ENCODE measurements around the gene SBF1.

Gene SBF1

GRCh38 chr22:50432131-50432876 is 42.5 kb downstream of the SBF1 start:
- H3K9ac ChIP-seq (ENCODE audit: low read length), result no peak overlapping the region
- DNase-seq, result no peak
- H3K9me3 ChIP-seq (ENCODE audit: insufficient read depth, low read depth, low read length), result peaks cover 1% of the 10 kb centered on the region
- H2BK120ac ChIP-seq (ENCODE audit: insufficient read depth, low read length, poor library complexity), result no peak overlapping the region
- H3K4me2 ChIP-seq (ENCODE audit: low read length), result no peak overlapping the region
- H3K36me3 ChIP-seq (ENCODE audit: control insufficient read depth in 1 of 2, insufficient read depth in 2 of 2, low read length in 2 of 2), result peaks cover 56% of the 10 kb centered on the region in 2 experiments
- no peaks in the 10 kb centered on the region for H3K27me3 ChIP-seq (ENCODE audit: insufficient read depth, low read length)
- WGBS (ENCODE audit: extremely low coverage, insufficient coverage, insufficient read length), result no CpG with 5 or more reads among the region's 35 CpGs
- H3K4me1 ChIP-seq (ENCODE audit: control insufficient read depth in 1 of 2, insufficient read depth in 2 of 2, low read length in 2 of 2), result no peaks in the 10 kb centered on the region
- no peak overlapping the region for H3K18ac ChIP-seq (ENCODE audit: low read length)
- no peak overlapping the region for H3K4me3 ChIP-seq (ENCODE audit: low read depth, low read length)
- no peak overlapping the region for H3K27ac ChIP-seq (ENCODE audit: low read depth, low read length)
- no peak overlapping the region for H4K91ac ChIP-seq (ENCODE audit: low read depth, low read length)
- H2BK12ac ChIP-seq (ENCODE audit: low read length), result no peak overlapping the region
- no peak overlapping the region for H3K4ac ChIP-seq (ENCODE audit: low read depth, low read length)
- no peak overlapping the region for H3K23ac ChIP-seq (ENCODE audit: low read length)
- H2BK5ac ChIP-seq (ENCODE audit: low read depth, low read length, poor library complexity), result no peak overlapping the region
- H4K12ac ChIP-seq (ENCODE audit: low read depth, low read length), result no peak overlapping the region
- H2AFZ ChIP-seq (ENCODE audit: insufficient read depth, low read length, poor library complexity), result no peak overlapping the region
- H4K8ac ChIP-seq (ENCODE audit: low read depth, low read length), result no peak overlapping the region
- no peaks in the 10 kb centered on the region for H3K79me1 ChIP-seq (ENCODE audit: low read length)
- H2AK5ac ChIP-seq (ENCODE audit: low read length), result no peak overlapping the region
- no peaks in the 10 kb centered on the region for H3K79me2 ChIP-seq (ENCODE audit: control insufficient read depth, insufficient read depth, low read length, poor library complexity)
- H3K14ac ChIP-seq (ENCODE audit: low read length), result no peak overlapping the region

GRCh38 chr22:50425179-50425916 is 49.5 kb downstream of the SBF1 start:
- no peak overlapping the region for H3K4ac ChIP-seq (ENCODE audit: low read depth, low read length)
- H3K18ac ChIP-seq (ENCODE audit: low read length), result no peak overlapping the region
- H4K91ac ChIP-seq (ENCODE audit: low read depth, low read length), result no peak overlapping the region
- H3K27ac ChIP-seq (ENCODE audit: low read depth, low read length), result no peak overlapping the region
- no peak overlapping the region for H4K8ac ChIP-seq (ENCODE audit: low read depth, low read length)
- H3K23ac ChIP-seq (ENCODE audit: low read length), result no peak overlapping the region
- no peak overlapping the region for H3K4me2 ChIP-seq (ENCODE audit: low read length)
- no peak overlapping the region for H3K4me3 ChIP-seq (ENCODE audit: low read depth, low read length)
- no peak overlapping the region for H2BK5ac ChIP-seq (ENCODE audit: low read depth, low read length, poor library complexity)
- peaks cover 6% of the 10 kb centered on the region for H3K9me3 ChIP-seq (ENCODE audit: insufficient read depth, low read depth, low read length)
- H3K36me3 ChIP-seq (ENCODE audit: control insufficient read depth in 1 of 2, insufficient read depth in 2 of 2, low read length in 2 of 2), result peaks cover 38 to 47% of the 10 kb centered on the region in 2 experiments
- no peak for DNase-seq
- H2AK5ac ChIP-seq (ENCODE audit: low read length), result no peak overlapping the region
- H2AFZ ChIP-seq (ENCODE audit: insufficient read depth, low read length, poor library complexity), result no peak overlapping the region
- no peak overlapping the region for H2BK120ac ChIP-seq (ENCODE audit: insufficient read depth, low read length, poor library complexity)
- no peak overlapping the region for H2BK12ac ChIP-seq (ENCODE audit: low read length)
- no peak overlapping the region for H3K9ac ChIP-seq (ENCODE audit: low read length)
- no peak overlapping the region for H4K12ac ChIP-seq (ENCODE audit: low read depth, low read length)
- H3K79me1 ChIP-seq (ENCODE audit: low read length), result no peaks in the 10 kb centered on the region
- no peaks in the 10 kb centered on the region for H3K27me3 ChIP-seq (ENCODE audit: insufficient read depth, low read length)
- WGBS (ENCODE audit: extremely low coverage, insufficient coverage, insufficient read length), result no CpG with 5 or more reads among the region's 12 CpGs
- H3K14ac ChIP-seq (ENCODE audit: low read length), result no peak overlapping the region
- H3K79me2 ChIP-seq (ENCODE audit: control insufficient read depth, insufficient read depth, low read length, poor library complexity), result no peaks in the 10 kb centered on the region
- H3K4me1 ChIP-seq (ENCODE audit: control insufficient read depth in 1 of 2, insufficient read depth in 2 of 2, low read length in 2 of 2), result no peaks in the 10 kb centered on the region

GRCh38 chr22:50423956-50424355 is 50.9 kb downstream of the SBF1 start:
- no peak overlapping the region for H2AK5ac ChIP-seq (ENCODE audit: low read length)
- no peak overlapping the region for H3K4ac ChIP-seq (ENCODE audit: low read depth, low read length)
- H3K79me1 ChIP-seq (ENCODE audit: low read length), result no peaks in the 10 kb centered on the region
- no peak overlapping the region for H2AFZ ChIP-seq (ENCODE audit: insufficient read depth, low read length, poor library complexity)
- no peaks in the 10 kb centered on the region for H3K4me1 ChIP-seq (ENCODE audit: control insufficient read depth in 1 of 2, insufficient read depth in 2 of 2, low read length in 2 of 2)
- H3K14ac ChIP-seq (ENCODE audit: low read length), result no peak overlapping the region
- H3K4me3 ChIP-seq (ENCODE audit: low read depth, low read length), result no peak overlapping the region
- H3K9me3 ChIP-seq (ENCODE audit: insufficient read depth, low read depth, low read length), result peaks cover 4% of the 10 kb centered on the region
- no peak overlapping the region for H4K12ac ChIP-seq (ENCODE audit: low read depth, low read length)
- H3K27ac ChIP-seq (ENCODE audit: low read depth, low read length), result no peak overlapping the region
- no peaks in the 10 kb centered on the region for H3K27me3 ChIP-seq (ENCODE audit: insufficient read depth, low read length)
- H2BK5ac ChIP-seq (ENCODE audit: low read depth, low read length, poor library complexity), result no peak overlapping the region
- no peak overlapping the region for H3K9ac ChIP-seq (ENCODE audit: low read length)
- H3K4me2 ChIP-seq (ENCODE audit: low read length), result no peak overlapping the region
- no peak overlapping the region for H4K91ac ChIP-seq (ENCODE audit: low read depth, low read length)
- H3K79me2 ChIP-seq (ENCODE audit: control insufficient read depth, insufficient read depth, low read length, poor library complexity), result no peaks in the 10 kb centered on the region
- DNase-seq, result no peak
- no peak overlapping the region for H3K23ac ChIP-seq (ENCODE audit: low read length)
- no peak overlapping the region for H3K18ac ChIP-seq (ENCODE audit: low read length)
- WGBS (ENCODE audit: extremely low coverage, insufficient coverage, insufficient read length), result no CpG with 5 or more reads among the region's 14 CpGs
- no peak overlapping the region for H4K8ac ChIP-seq (ENCODE audit: low read depth, low read length)
- no peak overlapping the region for H2BK12ac ChIP-seq (ENCODE audit: low read length)
- H3K36me3 ChIP-seq (ENCODE audit: control insufficient read depth in 1 of 2, insufficient read depth in 2 of 2, low read length in 2 of 2), result peaks cover 46 to 54% of the 10 kb centered on the region in 2 experiments
- no peak overlapping the region for H2BK120ac ChIP-seq (ENCODE audit: insufficient read depth, low read length, poor library complexity)

- H3K4ac ChIP-seq (ENCODE audit: low read depth, low read length), result no peak overlapping the region
- no peak overlapping the region for H3K27ac ChIP-seq (ENCODE audit: low read depth, low read length)
- H4K12ac ChIP-seq (ENCODE audit: low read depth, low read length), result no peak overlapping the region
- no peak overlapping the region for H4K91ac ChIP-seq (ENCODE audit: low read depth, low read length)
- no peak for DNase-seq
- no peak overlapping the region for H2BK5ac ChIP-seq (ENCODE audit: low read depth, low read length, poor library complexity)
- no peaks in the 10 kb centered on the region for H3K79me2 ChIP-seq (ENCODE audit: control insufficient read depth, insufficient read depth, low read length, poor library complexity)
- no peak overlapping the region for H2AFZ ChIP-seq (ENCODE audit: insufficient read depth, low read length, poor library complexity)
- no peak overlapping the region for H3K4me2 ChIP-seq (ENCODE audit: low read length)
- no peak overlapping the region for H3K23ac ChIP-seq (ENCODE audit: low read length)
- H3K14ac ChIP-seq (ENCODE audit: low read length), result no peak overlapping the region
- H3K27me3 ChIP-seq (ENCODE audit: insufficient read depth, low read length), result no peaks in the 10 kb centered on the region
- H2BK120ac ChIP-seq (ENCODE audit: insufficient read depth, low read length, poor library complexity), result no peak overlapping the region
- H2AK5ac ChIP-seq (ENCODE audit: low read length), result no peak overlapping the region
- WGBS (ENCODE audit: extremely low coverage, insufficient coverage, insufficient read length), result no CpG with 5 or more reads among the region's 21 CpGs
- no peak overlapping the region for H3K18ac ChIP-seq (ENCODE audit: low read length)
- no peak overlapping the region for H2BK12ac ChIP-seq (ENCODE audit: low read length)
- H3K9me3 ChIP-seq (ENCODE audit: insufficient read depth, low read depth, low read length), result peaks cover 4% of the 10 kb centered on the region
- H3K36me3 ChIP-seq (ENCODE audit: control insufficient read depth in 1 of 2, insufficient read depth in 2 of 2, low read length in 2 of 2), result peaks cover 48 to 59% of the 10 kb centered on the region in 2 experiments
- H3K4me3 ChIP-seq (ENCODE audit: low read depth, low read length), result no peak overlapping the region
- no peaks in the 10 kb centered on the region for H3K79me1 ChIP-seq (ENCODE audit: low read length)
- H4K8ac ChIP-seq (ENCODE audit: low read depth, low read length), result no peak overlapping the region
- H3K9ac ChIP-seq (ENCODE audit: low read length), result no peak overlapping the region
- no peaks in the 10 kb centered on the region for H3K4me1 ChIP-seq (ENCODE audit: control insufficient read depth in 1 of 2, insufficient read depth in 2 of 2, low read length in 2 of 2)
These were observed 51.6 kb downstream of the SBF1 start for GRCh38 chr22:50422961-50423815.

Measured in trophoblast cell (in vitro differentiated cells and primary cell).